ENCODE results near the gene AFAP1.

Gene AFAP1

DNA sequence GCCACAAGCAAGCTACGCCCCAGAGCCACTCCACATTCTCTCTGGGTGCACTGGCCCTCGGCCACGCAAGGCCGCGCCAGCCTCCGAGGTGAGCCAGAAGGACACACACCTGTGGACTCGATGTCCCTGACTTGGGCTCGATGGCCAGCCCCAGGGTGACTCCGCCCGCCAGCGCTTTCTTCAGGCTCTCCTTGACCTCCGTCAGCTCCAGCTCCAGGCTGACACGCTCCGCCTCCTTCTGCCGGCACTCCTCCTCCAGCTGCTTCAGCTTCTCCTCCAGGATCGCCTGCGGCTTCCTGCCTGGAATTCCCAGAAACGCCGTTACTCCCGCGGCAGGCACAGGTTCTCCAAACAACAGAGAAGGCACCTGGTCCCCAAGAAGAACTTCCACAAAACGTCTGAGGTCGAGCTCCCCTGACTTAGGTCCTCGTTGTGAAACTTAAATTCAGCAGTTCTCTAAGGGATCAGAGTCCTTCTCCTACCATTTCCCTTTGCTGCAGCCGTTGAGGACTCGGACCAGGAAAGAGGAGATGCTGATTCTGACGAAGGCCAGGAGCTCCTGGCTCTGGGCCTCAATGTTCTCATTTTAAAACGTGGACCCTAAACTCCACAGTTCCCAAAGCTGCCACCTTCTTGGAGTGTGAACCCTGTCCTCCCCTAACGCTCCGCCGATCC lies 166.8 kb downstream of the AFAP1 start:
- TF ChIP-seq CREB1 (IDR thresholded peaks at IDR 0.05; ENCODE audit: low read depth) = no peak
- no peak for TF ChIP-seq RAD21 (IDR thresholded peaks at IDR 0.05; ENCODE audit: low read depth)
- TF ChIP-seq, protein P1, sequence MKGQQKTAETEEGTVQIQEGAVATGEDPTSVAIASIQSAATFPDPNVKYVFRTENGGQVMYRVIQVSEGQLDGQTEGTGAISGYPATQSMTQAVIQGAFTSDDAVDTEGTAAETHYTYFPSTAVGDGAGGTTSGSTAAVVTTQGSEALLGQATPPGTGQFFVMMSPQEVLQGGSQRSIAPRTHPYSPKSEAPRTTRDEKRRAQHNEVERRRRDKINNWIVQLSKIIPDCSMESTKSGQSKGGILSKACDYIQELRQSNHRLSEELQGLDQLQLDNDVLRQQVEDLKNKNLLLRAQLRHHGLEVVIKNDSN (IDR thresholded peaks at IDR 0.05) = no peak
- TF ChIP-seq NFIC (IDR thresholded peaks at IDR 0.05) = no peak
- no peak for TF ChIP-seq YY1 (IDR thresholded peaks at IDR 0.05; ENCODE audit: low read depth)
- TF ChIP-seq FOXM1 (IDR thresholded peaks at IDR 0.05; ENCODE audit: borderline replicate concordance, low read depth) = no peak
- no peak for TF ChIP-seq ZBTB7A (IDR thresholded peaks at IDR 0.05; ENCODE audit: low read depth)
- TF ChIP-seq, protein P2, sequence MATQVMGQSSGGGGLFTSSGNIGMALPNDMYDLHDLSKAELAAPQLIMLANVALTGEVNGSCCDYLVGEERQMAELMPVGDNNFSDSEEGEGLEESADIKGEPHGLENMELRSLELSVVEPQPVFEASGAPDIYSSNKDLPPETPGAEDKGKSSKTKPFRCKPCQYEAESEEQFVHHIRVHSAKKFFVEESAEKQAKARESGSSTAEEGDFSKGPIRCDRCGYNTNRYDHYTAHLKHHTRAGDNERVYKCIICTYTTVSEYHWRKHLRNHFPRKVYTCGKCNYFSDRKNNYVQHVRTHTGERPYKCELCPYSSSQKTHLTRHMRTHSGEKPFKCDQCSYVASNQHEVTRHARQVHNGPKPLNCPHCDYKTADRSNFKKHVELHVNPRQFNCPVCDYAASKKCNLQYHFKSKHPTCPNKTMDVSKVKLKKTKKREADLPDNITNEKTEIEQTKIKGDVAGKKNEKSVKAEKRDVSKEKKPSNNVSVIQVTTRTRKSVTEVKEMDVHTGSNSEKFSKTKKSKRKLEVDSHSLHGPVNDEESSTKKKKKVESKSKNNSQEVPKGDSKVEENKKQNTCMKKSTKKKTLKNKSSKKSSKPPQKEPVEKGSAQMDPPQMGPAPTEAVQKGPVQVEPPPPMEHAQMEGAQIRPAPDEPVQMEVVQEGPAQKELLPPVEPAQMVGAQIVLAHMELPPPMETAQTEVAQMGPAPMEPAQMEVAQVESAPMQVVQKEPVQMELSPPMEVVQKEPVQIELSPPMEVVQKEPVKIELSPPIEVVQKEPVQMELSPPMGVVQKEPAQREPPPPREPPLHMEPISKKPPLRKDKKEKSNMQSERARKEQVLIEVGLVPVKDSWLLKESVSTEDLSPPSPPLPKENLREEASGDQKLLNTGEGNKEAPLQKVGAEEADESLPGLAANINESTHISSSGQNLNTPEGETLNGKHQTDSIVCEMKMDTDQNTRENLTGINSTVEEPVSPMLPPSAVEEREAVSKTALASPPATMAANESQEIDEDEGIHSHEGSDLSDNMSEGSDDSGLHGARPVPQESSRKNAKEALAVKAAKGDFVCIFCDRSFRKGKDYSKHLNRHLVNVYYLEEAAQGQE (IDR thresholded peaks at IDR 0.05; ENCODE audit: low read depth) = no peak
- no peak for TF ChIP-seq EP300 (IDR thresholded peaks at IDR 0.05; ENCODE audit: borderline replicate concordance)
- TF ChIP-seq CEBPB (IDR thresholded peaks at IDR 0.05) = no peak
- TF ChIP-seq TAF1 (IDR thresholded peaks at IDR 0.05; ENCODE audit: low read depth) = no peak
- no peak for TF ChIP-seq TEAD4 (IDR thresholded peaks at IDR 0.05)
- TF ChIP-seq MAX (IDR thresholded peaks at IDR 0.05) = no peak
- no peak for TF ChIP-seq TCF12 (IDR thresholded peaks at IDR 0.05; ENCODE audit: low read depth)
- no peak for TF ChIP-seq EGR1 (IDR thresholded peaks at IDR 0.05)

DNA sequence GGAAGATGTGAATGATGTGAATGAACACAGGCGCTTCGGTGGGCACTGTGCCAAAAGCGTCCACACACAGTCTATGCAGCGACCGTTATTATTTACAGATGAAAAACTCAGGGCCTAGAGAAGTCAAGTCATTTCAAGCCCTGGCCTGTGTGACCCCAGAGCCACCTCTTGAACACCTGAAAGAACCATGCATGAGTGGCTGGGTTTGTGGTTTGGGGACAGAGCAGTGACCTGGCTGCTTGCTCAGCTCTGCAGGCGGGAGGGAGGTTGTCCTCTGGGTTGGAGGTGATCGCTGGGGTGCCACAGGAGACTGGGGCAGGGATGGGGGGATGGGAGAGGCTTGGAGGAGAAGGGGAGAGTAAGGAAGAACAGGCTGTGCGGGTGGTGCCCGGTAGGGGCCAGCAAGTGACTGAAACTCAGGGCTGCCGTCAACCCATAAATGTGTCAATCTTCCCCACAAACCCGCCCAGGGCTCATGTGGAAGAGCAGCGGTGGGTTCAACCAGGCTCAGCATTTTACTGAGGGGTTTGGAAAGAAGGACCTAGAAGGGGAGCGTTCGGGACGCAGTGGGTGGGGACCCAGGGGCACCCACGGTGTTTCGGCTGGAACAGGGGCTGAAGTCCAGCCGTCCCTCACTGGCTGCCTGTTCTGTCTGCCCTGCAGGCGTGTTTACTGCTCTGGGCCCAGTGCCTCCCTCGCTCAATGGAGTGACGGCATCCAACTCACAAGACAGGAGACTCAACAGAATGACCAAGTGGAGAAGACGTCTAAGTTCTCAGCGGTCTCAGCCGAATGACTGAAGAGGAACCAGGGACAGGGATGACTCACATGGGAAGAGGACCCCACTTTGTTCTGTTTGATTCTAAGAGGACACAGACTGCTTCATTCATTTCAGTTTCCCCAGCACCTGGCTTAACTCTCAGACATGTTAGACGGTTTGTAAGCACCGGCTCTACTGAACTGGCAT lies 167.8 kb downstream of the AFAP1 start:
- TF ChIP-seq EP300 (IDR thresholded peaks at IDR 0.05; ENCODE audit: borderline replicate concordance) = no peak
- TF ChIP-seq TCF12 (IDR thresholded peaks at IDR 0.05; ENCODE audit: low read depth) = no peak

GRCh38 chr4:7771056-7771455 lies 168.6 kb downstream of the AFAP1 start:
- TF ChIP-seq, protein P2 (IDR thresholded peaks at IDR 0.05; ENCODE audit: low read depth) = no peak
- TF ChIP-seq NFIC (IDR thresholded peaks at IDR 0.05) (no peak), FOXM1 (IDR thresholded peaks at IDR 0.05; ENCODE audit: borderline replicate concordance, low read depth) (no peak), MAX (IDR thresholded peaks at IDR 0.05) (no peak), TAF1 (IDR thresholded peaks at IDR 0.05; ENCODE audit: low read depth) (no peak), RAD21 (IDR thresholded peaks at IDR 0.05; ENCODE audit: low read depth) (no peak), EGR1 (IDR thresholded peaks at IDR 0.05) (no peak), EP300 (IDR thresholded peaks at IDR 0.05; ENCODE audit: borderline replicate concordance) (no peak), CEBPB (IDR thresholded peaks at IDR 0.05) (no peak), TCF12 (IDR thresholded peaks at IDR 0.05; ENCODE audit: low read depth) (no peak)
- TF ChIP-seq, protein P1 (IDR thresholded peaks at IDR 0.05) = no peak

DNA sequence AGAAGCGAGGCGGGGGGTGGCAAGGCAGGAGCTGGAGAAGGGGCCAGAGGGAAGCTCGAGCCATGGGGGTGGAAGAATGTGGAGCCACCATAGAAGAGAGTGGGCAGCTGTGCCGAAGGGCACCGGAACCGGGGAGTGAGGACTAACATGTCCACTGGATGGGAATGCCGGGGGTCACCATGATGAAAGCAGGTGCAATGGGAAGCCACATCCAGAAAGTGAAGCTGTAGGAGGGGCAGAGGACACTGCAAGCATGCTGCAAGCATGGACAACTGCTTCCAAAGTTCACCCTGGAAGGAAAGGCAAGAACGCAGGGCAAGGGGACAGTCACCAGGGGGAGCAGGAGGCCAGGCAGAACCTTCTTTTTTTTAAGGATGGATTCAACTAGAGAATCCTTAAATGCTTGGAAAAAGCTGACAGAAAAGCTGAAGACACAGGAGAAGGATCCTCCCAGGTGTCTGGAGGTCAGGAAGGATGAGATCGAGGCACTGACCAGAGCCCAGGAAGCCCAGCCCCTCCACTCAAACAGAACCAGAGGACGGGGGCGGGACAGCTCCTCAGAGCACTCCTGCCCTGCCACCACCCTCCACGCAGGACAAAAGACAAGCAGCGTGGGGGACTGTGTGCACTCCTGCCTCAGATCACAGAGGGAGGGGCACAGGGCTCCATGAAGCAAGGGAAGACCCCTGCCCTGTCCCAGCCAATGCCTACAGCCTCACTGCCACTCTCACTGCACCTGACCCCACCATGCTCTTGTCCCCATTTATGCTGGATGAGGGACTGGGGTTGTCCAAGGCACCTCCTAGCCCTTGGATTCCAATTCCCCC lies 169.2 kb downstream of the AFAP1 start:
- peak; percentile 45 for TF ChIP-seq RAD21 (IDR thresholded peaks at IDR 0.05; ENCODE audit: low read depth)
- TF ChIP-seq EP300 (IDR thresholded peaks at IDR 0.05; ENCODE audit: borderline replicate concordance) = no peak
